HG02610 (cell line): ENCODE measurements around the gene HIPK1.
"Not testable (repeated sequence)": the region's sequence is repeated elsewhere in the genome, so short reads cannot be mapped to it uniquely, and the experiment has no call there.

Source experiments
- ATAC-seq: cut with Tn5 transposase; IDR thresholded peaks from one replicate; pipeline ENCODE4 v1.9.1; 2021; ENCODE audit warnings: mild to moderate bottlenecking, moderate library complexity; ENCODE audit not compliant: unreplicated experiment

HIPK1 gene

GRCh38 chr1:113980110-113980509 is 51.0 kb downstream of the HIPK1 start:
- ATAC-seq, result no peak

DNA sequence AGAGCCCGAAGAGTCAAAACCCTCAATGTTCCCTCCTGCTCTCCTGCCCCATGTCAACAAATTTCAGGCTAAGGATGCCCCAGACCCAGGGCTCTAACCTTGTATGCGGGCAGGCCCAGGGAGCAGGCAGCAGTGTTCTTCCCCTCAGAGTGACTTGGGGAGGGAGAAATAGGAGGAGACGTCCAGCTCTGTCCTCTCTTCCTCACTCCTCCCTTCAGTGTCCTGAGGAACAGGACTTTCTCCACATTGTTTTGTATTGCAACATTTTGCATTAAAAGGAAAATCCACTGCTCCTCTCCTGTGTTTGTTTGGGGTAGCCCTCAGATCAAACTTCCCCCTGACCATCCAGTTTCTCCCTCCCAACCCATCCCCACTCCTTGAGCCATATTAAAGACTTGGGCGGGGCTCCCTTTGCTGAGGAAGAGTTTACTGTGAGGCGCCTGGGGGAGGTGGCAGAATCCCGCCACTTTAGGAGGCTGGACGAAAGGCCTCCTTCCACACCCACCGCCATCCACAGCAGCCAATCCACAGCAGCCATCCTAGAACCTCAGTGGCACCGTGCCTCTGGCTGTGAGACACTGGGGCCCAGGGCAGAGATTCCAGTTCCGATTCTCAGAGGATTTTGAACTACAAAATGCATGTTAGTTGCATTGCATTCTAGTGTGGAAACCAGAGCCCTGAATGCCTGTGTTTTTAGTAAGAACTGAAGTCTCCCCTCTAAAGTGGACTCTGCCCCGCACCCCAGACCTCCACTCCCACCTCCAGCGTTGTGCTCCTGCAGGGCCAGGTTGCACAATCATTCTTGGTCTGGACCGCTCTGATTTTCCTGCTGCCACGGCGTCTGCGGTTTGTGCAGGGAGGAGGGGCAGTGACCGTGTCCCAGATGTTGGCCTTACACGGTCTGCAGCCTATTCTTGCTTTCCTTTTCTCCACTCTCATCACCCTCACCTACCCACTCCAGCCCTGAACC is 53.1 kb downstream of the HIPK1 start:
- no peak for ATAC-seq

- no peak for ATAC-seq
Measured at GRCh38 chr1:113982949-113983348, 53.8 kb downstream of the HIPK1 start.

- no peak for ATAC-seq
Measured at GRCh38 chr1:113983391-113983790, 54.3 kb downstream of the HIPK1 start.

DNA sequence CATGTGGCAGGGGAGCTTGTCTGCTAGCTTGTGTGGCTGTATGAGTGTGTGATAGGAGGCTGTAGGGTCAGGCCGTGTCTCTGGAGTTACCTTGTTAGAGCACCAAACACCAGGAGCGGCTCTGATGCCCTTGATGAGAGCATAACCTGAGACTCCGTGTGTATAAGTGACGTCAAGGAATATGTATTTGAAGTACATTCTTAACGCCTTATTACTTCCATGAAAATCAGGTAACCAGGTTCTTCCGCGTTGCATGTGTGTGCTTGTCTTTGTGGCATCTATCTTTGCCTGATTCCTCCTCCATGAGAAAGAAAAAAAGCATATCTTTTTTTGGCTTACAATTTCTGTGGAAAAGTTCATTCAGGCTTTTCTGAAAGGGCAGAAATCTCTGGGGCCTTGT is 54.7 kb downstream of the HIPK1 start:
- ATAC-seq, result no peak

DNA sequence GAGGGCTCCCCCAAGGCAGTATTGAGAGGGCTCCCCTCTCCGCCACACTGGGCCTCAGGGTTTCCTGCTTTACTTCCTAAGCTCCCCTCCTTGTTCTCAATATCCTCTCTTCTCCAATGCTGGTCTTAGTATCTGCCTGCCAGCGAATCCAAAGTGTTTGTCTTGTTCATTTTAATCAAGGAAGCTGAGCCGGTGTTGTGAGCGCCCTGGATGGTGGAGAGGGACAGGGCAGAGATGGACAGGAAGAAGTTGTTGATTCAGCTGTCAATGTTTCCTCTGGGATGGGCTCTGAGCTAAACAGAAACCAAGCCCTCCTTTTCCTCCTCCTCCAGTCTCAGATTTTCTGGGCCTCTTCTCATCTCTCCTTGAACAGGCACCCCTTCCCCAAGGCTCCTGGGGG is 55.6 kb downstream of the HIPK1 start:
- no peak for ATAC-seq

GRCh38 chr1:113986802-113987201 is 57.7 kb downstream of the HIPK1 start:
- ATAC-seq, result no peak

DNA sequence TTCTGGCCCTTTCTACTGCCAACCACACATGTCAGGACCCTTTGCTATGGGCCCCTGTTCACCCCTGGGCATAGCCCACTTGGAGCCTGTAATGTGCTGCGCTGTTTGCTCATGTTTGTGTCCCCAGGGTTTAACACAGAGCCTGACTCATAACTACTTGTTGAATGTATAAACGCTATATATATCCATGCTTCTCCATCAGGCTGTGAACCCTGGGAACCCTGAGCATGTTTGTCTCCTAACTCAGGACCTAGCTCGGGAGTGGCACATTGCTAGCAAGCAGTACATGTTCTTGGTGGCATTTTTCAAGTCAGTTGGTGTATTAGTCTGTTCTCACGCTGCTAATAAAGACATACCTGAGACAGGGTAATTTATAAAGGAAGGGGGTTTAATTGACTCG is 58.1 kb downstream of the HIPK1 start:
- ATAC-seq, result no peak

DNA sequence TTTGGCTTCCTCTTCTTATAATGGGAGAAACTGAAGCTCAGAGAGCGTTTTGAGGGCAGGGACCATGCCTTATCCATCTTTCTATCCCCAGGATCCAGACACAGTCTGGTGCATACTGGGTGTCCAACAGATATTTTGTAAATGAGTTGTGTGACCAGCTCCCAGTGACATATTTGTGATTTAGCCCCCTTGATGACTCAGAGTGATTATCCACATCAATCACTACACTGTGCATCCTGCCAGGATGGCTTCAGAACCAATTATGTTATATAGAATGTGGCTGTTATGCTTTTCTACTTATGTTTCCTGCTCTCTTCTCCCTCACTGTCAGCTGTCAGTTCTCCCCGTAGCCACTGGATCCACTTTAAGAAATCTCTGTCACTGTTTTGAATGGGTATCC is 61.4 kb downstream of the HIPK1 start:
- ATAC-seq, result no peak

DNA sequence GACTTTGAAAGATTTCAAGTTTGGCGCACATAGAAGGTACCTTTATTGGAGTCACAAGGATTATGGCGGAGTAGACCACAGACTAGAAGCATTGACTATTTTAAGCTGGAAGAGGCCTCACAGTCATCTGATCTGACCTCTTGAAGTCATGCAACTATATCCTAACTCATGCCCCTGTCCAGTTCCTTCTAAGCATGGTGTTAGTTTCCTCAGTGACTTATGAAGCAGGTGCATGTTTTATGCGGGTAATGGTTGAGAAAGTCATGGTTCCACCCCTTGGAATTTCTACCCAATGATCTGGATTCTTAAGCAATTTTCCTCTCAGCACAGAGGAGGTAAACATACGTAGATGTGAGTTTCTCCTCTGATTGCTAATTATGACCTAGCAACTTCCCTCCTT is 61.8 kb downstream of the HIPK1 start:
- no peak for ATAC-seq

GRCh38 chr1:113991467-113991997 is 62.4 kb downstream of the HIPK1 start:
- no peak for ATAC-seq

GRCh38 chr1:113993072-113993471 is 63.9 kb downstream of the HIPK1 start:
- no peak for ATAC-seq

- no peak for ATAC-seq
Measured at GRCh38 chr1:113993766-113994165, 64.6 kb downstream of the HIPK1 start.

DNA sequence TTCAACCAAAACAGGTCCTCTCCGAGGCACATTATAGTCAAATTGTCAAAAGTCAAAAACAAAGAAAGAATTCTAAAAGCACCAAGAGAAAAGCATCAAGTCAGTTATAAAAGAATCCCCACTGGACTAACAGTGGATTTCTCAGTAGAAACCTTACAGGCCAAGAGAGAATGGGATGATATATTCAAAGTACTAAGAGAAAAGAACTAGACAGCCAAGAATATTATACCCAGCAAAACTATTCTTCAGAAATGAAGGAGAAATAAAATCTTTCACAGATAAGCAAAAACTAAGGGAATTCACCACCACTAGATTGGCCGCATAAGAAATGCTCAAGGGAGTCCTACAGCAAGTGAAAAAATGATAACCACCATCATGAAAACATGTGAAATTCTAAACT is 66.3 kb downstream of the HIPK1 start:
- ATAC-seq, result no peak

DNA sequence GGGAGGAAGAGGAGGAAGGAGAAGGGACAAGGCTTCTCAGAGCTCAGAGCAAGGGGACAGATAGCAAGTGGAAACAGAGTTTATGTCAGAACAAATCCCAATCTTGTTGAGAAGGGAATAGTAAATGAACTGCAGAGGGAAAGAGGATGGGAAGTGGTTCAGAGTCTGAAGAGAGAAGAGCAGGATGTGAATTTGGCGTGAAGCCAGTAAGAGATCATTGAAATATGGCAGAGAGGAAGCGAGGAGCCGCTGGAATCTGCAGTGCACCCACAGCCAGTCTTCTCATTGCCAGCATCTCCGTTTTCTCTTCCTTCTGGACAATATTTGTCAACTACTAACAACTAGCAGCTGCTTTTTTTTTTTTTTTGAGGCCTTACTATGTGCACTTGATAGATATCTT is 69.2 kb downstream of the HIPK1 start:
- ATAC-seq, result no peak

DNA sequence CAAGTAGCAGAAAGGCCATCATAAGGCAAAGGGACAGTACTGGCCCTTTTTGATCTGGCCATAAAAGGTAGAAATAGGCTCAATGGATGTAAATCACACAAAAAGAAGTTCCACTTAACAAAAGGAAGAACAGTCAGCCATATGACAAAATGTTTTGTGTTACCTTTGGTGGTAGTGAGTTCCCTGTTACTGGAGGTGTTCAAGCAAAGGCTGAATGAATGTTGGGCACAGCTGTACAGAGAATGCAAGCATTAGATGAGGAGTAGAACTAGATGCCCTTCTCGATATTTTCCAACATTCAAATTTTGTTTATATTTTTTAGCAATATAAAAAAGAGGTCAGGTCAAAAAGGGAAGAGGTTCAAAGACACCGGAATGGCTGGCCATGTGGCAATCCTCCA is 70.1 kb downstream of the HIPK1 start:
- no peak for ATAC-seq

DNA sequence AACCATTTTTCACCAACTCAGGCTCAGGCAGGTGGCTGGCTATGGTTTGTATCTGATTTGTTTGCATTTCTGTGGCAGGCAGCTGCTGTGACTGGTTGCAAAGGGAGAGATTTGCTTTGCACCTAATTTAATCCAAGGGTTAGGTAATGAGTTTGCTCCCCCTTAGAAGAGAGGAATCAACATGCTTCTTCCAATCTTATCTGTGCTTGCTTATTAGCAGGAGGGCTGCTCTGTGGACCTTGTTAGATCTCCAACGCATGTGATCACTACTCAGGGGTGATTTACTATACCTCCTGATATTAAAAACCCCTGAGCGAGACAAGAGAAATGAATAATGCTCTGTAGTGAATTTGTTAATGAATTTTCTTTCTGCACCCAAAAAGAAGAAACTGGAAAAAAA is 70.7 kb downstream of the HIPK1 start:
- no peak for ATAC-seq

DNA sequence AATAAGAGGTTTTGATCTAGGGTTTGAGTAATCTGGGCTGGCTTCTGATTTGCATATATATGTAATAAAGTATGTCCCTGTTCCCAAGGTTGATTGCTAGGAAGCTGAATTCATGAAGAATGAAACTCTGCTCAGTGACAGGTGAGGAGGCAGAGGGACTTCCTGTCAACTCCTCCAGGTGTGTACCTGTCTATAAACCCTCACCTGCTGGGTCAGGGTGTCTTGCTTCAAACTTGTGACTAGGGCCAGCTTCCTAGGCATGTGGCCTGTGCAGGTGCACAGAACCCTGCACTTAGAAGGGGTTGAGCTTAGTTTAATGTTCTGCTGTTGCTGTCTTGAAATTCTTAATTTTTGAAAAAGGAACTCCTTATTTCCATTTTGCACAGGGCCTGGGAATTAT is 71.3 kb downstream of the HIPK1 start:
- no peak for ATAC-seq

GRCh38 chr1:114002492-114003239 is 73.5 kb downstream of the HIPK1 start:
- ATAC-seq, result no peak

- ATAC-seq, result no peak
Measured at GRCh38 chr1:114003431-114003830, 74.3 kb downstream of the HIPK1 start.

- ATAC-seq, result not testable (repeated sequence)
Measured at GRCh38 chr1:114006825-114007224, 77.7 kb downstream of the HIPK1 start.

GRCh38 chr1:114008480-114008941 is 79.4 kb downstream of the HIPK1 start:
- no peak for ATAC-seq
